Neural progenitor cell (in vitro differentiated cells): ENCODE measurements around the gene EVL. TPM values are rescaled to one million over a fixed set of nuclear protein-coding genes. Genes with fewer than 3 reads are reported as not detected.
A peak's percentile ranks its signal among the peaks of the same experiment; 100 is the strongest.

Experiments
- DNase-seq: peaks from one replicate; pipeline ENCODE4 v3.0.0-alpha.2; 2016; ENCODE audit warnings: low spot score
- H2AFZ ChIP-seq: fragments of 200-600 bp; sonication (generic); replicated peaks from 2 replicates; pipeline ENCODE4 v1.6.1; 2016; ENCODE audit warnings: antibody characterized with exemption
- H3F3A ChIP-seq: fragments of 200-600 bp; sonication (generic); 2 replicates; pipeline ENCODE4 v1.6.1; 2016; ENCODE audit warnings: antibody characterized with exemption, low read depth
- H3K27ac ChIP-seq: fragments of 200-600 bp; sonication (generic); 2 replicates; pipeline ENCODE4 v1.5.1; 2016; ENCODE audit warnings: mild to moderate bottlenecking
- H3K27me3 ChIP-seq: fragments of 200-600 bp; sonication (generic); 2 replicates; pipeline ENCODE4 v1.6.1; 2016; ENCODE audit warnings: mild to moderate bottlenecking, moderate library complexity
- H3K36me3 ChIP-seq: fragments of 200-600 bp; sonication (generic); 2 replicates; pipeline ENCODE4 v1.5.1; 2016
- H3K4me1 ChIP-seq: fragments of 200-600 bp; sonication (generic); 2 replicates; pipeline ENCODE4 v1.6.1; 2016; ENCODE audit warnings: mixed run types
- H3K4me2 ChIP-seq: fragments of 200-600 bp; sonication (generic); 2 replicates; pipeline ENCODE4 v1.6.1; 2016
- H3K4me3 ChIP-seq: fragments of 200-600 bp; sonication (generic); 2 replicates; pipeline ENCODE4 v1.5.1; 2016
- H3K79me2 ChIP-seq: fragments of 200-600 bp; sonication (generic); 2 replicates; pipeline ENCODE4 v1.6.1; 2016; ENCODE audit warnings: low read depth
- H3K9ac ChIP-seq: fragments of 200-600 bp; sonication (generic); 2 replicates; pipeline ENCODE4 v1.6.1; 2016
- H3K9me3 ChIP-seq: fragments of 200-600 bp; sonication (generic); 2 replicates; pipeline ENCODE4 v1.5.1; 2016; ENCODE audit warnings: low read depth
- H4K20me1 ChIP-seq: fragments of 200-600 bp; sonication (generic); 2 replicates; pipeline ENCODE4 v1.6.1; 2016; ENCODE audit warnings: low read depth
- H3K27ac Mint-ChIP-seq: 3 replicates; pipeline ENCODE4 v1.8.0; 2021; ENCODE audit warnings: mixed read lengths
- H3K27me3 Mint-ChIP-seq: 2 replicates; pipeline ENCODE4 v1.8.0; 2022; ENCODE audit warnings: low read depth, mild to moderate bottlenecking, inconsistent platforms, moderate library complexity, mixed read lengths; ENCODE audit not compliant: insufficient read depth
- H3K36me3 Mint-ChIP-seq: 3 replicates; pipeline ENCODE4 v1.8.0; 2021; ENCODE audit warnings: mixed read lengths
- H3K4me1 Mint-ChIP-seq: 3 replicates; pipeline ENCODE4 v1.8.0; 2021; ENCODE audit warnings: mixed read lengths
- H3K4me3 Mint-ChIP-seq: 3 replicates; pipeline ENCODE4 v1.8.0; 2021; ENCODE audit warnings: mild to moderate bottlenecking, moderate library complexity, mixed read lengths
- H3K9me3 Mint-ChIP-seq: 3 replicates; pipeline ENCODE4 v1.8.0; 2020; ENCODE audit warnings: mixed read lengths
- CTCF ChIP-seq: fragments of 200-600 bp; sonication (generic); IDR thresholded peaks from 2 replicates; pipeline ENCODE4 v1.5.1; 2017; ENCODE audit warnings: antibody characterized with exemption, mild to moderate bottlenecking
- EZH2 ChIP-seq: fragments of 200-600 bp; sonication (generic); IDR thresholded peaks from 2 replicates; pipeline ENCODE4 v1.6.1; 2017; ENCODE audit warnings: antibody characterized with exemption, mild to moderate bottlenecking, moderate library complexity
- EZH2phosphoT487 ChIP-seq: fragments of 200-600 bp; sonication (generic); IDR thresholded peaks from 2 replicates; pipeline ENCODE4 v1.6.1; 2017; ENCODE audit warnings: antibody characterized with exemption
- total RNA-seq: library from RNA; depleted of rRNA; stranded (reverse); fragments of >200 nt; gene quantifications from 2 replicates; pipeline ENCODE4 v1.2.3, GENCODE V29; 2015; ENCODE audit warnings: low replicate concordance

EVL gene
- total RNA-seq, 1 donor from 2014 or later = 49.2 TPM

DNA sequence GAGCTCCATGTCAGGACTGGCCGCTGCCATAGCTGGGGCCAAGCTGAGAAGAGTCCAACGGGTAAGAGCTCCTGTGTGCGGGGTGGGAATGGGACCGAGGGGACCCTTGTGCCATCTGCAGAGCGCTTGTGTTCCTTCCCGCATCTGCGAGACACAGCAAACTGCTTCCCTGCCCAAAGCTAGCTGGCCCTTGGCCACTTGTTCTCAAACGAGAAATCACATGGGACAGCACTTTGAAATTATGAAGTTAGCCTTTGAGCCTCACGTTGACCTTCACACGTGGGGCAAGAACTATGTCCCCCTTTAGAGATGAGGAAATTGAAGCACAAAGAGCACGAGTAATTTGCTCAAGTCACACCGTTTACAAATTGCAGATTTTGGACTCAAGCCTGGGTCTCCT lies 63.5 kb downstream of the EVL start:
- H3K27me3 Mint-ChIP-seq = peaks cover 2% of the 10 kb centered on the region
- peak overlapping the region; percentile 21 for H3K27ac Mint-ChIP-seq
- H3K36me3 Mint-ChIP-seq = peaks cover 22% of the 10 kb centered on the region
- Histone ChIP-seq H3F3A (no peaks in the 10 kb centered on the region), H3K4me3 (no peak overlapping the region), H3K27me3 (no peaks in the 10 kb centered on the region), H3K4me1 (no peaks in the 10 kb centered on the region), H3K9me3 (no peaks in the 10 kb centered on the region), H3K4me2 (no peak overlapping the region), H2AFZ (no peak overlapping the region), H3K36me3 (no peaks in the 10 kb centered on the region), H3K79me2 (no peaks in the 10 kb centered on the region), H4K20me1 (no peaks in the 10 kb centered on the region), H3K9ac (no peak overlapping the region), H3K27ac (no peak overlapping the region)
- H3K4me1 Mint-ChIP-seq = peaks cover 5% of the 10 kb centered on the region
- H3K9me3 Mint-ChIP-seq = no peaks in the 10 kb centered on the region
- no peak for DNase-seq
- no peak for TF ChIP-seq EZH2
- no peak for TF ChIP-seq EZH2phosphoT487
- no peak for TF ChIP-seq CTCF
- no peak overlapping the region for H3K4me3 Mint-ChIP-seq

- Histone ChIP-seq H2AFZ (no peak overlapping the region), H3K27me3 (no peaks in the 10 kb centered on the region), H3K79me2 (no peaks in the 10 kb centered on the region), H3K4me1 (no peaks in the 10 kb centered on the region), H3K27ac (no peak overlapping the region), H3K36me3 (no peaks in the 10 kb centered on the region), H3K4me2 (no peak overlapping the region), H4K20me1 (no peaks in the 10 kb centered on the region), H3F3A (no peaks in the 10 kb centered on the region), H3K9me3 (no peaks in the 10 kb centered on the region), H3K4me3 (no peak overlapping the region), H3K9ac (no peak overlapping the region)
- H3K9me3 Mint-ChIP-seq = no peaks in the 10 kb centered on the region
- H3K27ac Mint-ChIP-seq = no peak overlapping the region
- H3K36me3 Mint-ChIP-seq = peaks cover 26% of the 10 kb centered on the region
- peaks cover 2% of the 10 kb centered on the region for H3K27me3 Mint-ChIP-seq
- no peak overlapping the region for H3K4me3 Mint-ChIP-seq
- TF ChIP-seq EZH2 (no peak), CTCF (no peak), EZH2phosphoT487 (no peak)
- DNase-seq = no peak
- peaks cover 5% of the 10 kb centered on the region for H3K4me1 Mint-ChIP-seq
Observed at GRCh38 chr14:100129161-100129589, 64.0 kb downstream of the EVL start.

DNA sequence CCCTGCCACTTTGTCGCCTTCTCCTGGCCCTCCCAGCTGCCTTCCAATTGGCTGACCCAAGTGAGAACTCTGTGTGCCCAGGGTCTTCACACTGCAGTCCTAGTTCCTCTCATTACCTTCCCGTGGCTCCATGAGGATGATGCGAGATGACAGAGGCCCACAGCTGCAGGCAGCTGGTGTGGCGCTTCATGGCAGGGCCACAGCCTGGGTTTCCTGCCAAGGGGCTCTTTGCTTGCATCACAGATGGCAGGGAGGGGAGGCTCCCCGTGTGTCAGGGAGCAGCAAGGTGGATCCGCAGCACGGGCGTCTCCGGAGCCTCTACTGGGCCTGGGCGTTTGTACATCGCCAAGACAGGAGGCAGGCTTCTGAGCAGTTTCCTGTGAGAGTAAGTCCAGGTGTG lies 65.3 kb downstream of the EVL start:
- no peak overlapping the region for H2AFZ ChIP-seq
- no peaks in the 10 kb centered on the region for H3K27me3 ChIP-seq
- no peaks in the 10 kb centered on the region for H3K79me2 ChIP-seq
- no peak for DNase-seq
- no peak overlapping the region for H3K27ac ChIP-seq
- no peak overlapping the region for H3K4me2 ChIP-seq
- H3K4me1 ChIP-seq = no peaks in the 10 kb centered on the region
- H3F3A ChIP-seq = no peaks in the 10 kb centered on the region
- no peaks in the 10 kb centered on the region for H4K20me1 ChIP-seq
- no peak overlapping the region for H3K9ac ChIP-seq
- Mint-ChIP-seq H3K9me3 (no peaks in the 10 kb centered on the region), H3K4me1 (peaks cover 5% of the 10 kb centered on the region), H3K4me3 (no peak overlapping the region), H3K27ac (peak overlapping the region; percentile 75), H3K36me3 (peaks cover 23% of the 10 kb centered on the region), H3K27me3 (no peaks in the 10 kb centered on the region)
- H3K4me3 ChIP-seq = no peak overlapping the region
- TF ChIP-seq EZH2phosphoT487 = no peak
- no peaks in the 10 kb centered on the region for H3K36me3 ChIP-seq
- no peaks in the 10 kb centered on the region for H3K9me3 ChIP-seq

- Mint-ChIP-seq H3K27me3 (no peaks in the 10 kb centered on the region), H3K36me3 (peaks cover 23% of the 10 kb centered on the region), H3K4me1 (peaks cover 5% of the 10 kb centered on the region), H3K27ac (peak overlapping the region; percentile 75), H3K9me3 (no peaks in the 10 kb centered on the region), H3K4me3 (no peak overlapping the region)
- no peak overlapping the region for H3K27ac ChIP-seq
- H3K9ac ChIP-seq = no peak overlapping the region
- TF ChIP-seq EZH2phosphoT487 = no peak
- TF ChIP-seq CTCF = no peak
- TF ChIP-seq EZH2 = no peak
- H3F3A ChIP-seq = no peaks in the 10 kb centered on the region
- no peaks in the 10 kb centered on the region for H3K4me1 ChIP-seq
- H3K4me3 ChIP-seq = no peak overlapping the region
- no peak overlapping the region for H3K4me2 ChIP-seq
- no peak overlapping the region for H2AFZ ChIP-seq
- no peak for DNase-seq
- H3K79me2 ChIP-seq = no peaks in the 10 kb centered on the region
- no peaks in the 10 kb centered on the region for H3K36me3 ChIP-seq
- H4K20me1 ChIP-seq = no peaks in the 10 kb centered on the region
- no peaks in the 10 kb centered on the region for H3K9me3 ChIP-seq
- no peaks in the 10 kb centered on the region for H3K27me3 ChIP-seq
Observed at GRCh38 chr14:100131181-100131580, 66.0 kb downstream of the EVL start.
